ENCODE data around the gene PLEKHA1.

DNA sequence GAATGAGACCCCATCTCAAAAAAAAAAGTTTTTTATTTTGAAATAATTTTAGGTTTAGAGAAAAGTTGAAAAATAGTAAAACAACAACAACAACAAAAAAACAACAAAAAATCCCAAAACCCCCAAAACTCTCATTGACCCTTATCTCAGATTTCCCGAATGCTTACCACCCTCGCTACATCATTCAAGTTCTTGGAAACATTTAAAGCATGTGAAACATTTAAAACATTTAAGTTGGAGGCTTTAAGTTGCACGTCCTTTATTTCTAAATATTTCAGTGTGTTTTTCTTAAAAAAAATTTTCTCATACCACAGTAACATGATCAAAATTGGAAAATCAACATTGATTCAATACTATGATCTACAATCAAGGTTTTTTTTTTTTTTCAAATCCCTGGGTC is 79.6 kb downstream of the PLEKHA1 start:
- TF ChIP-seq, protein P1, sequence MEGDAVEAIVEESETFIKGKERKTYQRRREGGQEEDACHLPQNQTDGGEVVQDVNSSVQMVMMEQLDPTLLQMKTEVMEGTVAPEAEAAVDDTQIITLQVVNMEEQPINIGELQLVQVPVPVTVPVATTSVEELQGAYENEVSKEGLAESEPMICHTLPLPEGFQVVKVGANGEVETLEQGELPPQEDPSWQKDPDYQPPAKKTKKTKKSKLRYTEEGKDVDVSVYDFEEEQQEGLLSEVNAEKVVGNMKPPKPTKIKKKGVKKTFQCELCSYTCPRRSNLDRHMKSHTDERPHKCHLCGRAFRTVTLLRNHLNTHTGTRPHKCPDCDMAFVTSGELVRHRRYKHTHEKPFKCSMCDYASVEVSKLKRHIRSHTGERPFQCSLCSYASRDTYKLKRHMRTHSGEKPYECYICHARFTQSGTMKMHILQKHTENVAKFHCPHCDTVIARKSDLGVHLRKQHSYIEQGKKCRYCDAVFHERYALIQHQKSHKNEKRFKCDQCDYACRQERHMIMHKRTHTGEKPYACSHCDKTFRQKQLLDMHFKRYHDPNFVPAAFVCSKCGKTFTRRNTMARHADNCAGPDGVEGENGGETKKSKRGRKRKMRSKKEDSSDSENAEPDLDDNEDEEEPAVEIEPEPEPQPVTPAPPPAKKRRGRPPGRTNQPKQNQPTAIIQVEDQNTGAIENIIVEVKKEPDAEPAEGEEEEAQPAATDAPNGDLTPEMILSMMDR (IDR thresholded peaks at IDR 0.05; ENCODE audit: low read length) = no peak
- no peak for TF ChIP-seq EZH2 (IDR thresholded peaks at IDR 0.05; ENCODE audit: borderline replicate concordance, low read length)

All from OCI-LY1 (cell line).